HG02763 (cell line): Measurements from ENCODE around the gene DDX56.
A peak's percentile ranks its signal among the peaks of the same experiment; 100 is the strongest.
"Not testable (repeated sequence)": the region's sequence is repeated elsewhere in the genome, so short reads cannot be mapped to it uniquely, and the experiment has no call there.

Experiments used
- ATAC-seq: cut with Tn5 transposase; IDR thresholded peaks from one replicate; pipeline ENCODE4 v1.9.1; 2021; ENCODE audit warnings: mild to moderate bottlenecking, moderate library complexity; ENCODE audit not compliant: unreplicated experiment

The DDX56 gene

GRCh38 chr7:44597181-44597580, 23.5 kb upstream of the DDX56 start:
- not testable (repeated sequence) for ATAC-seq

- no peak for ATAC-seq
These were observed 22.4 kb upstream of the DDX56 start for GRCh38 chr7:44595934-44596635.

- no peak for ATAC-seq
These were observed 17.2 kb upstream of the DDX56 start for GRCh38 chr7:44590910-44591309.

GRCh38 chr7:44587843-44588711, 14.4 kb upstream of the DDX56 start:
- no peak for ATAC-seq

- ATAC-seq = no peak
These were observed 9.6 kb upstream of the DDX56 start for GRCh38 chr7:44583146-44583865.

GRCh38 chr7:44581879-44582603, 8.3 kb upstream of the DDX56 start, which contains the start of gene TMED4:
Gene TMED4 (minus strand): TSS chr7:44582231. CDS start chr7:44582206, 25 bp downstream.
- peak; percentile 95 for ATAC-seq

- ATAC-seq = peak; percentile 28
These were observed 7.5 kb upstream of the DDX56 start for GRCh38 chr7:44580945-44581878.

- no peak for ATAC-seq
These were observed 2.5 kb upstream of the DDX56 start for GRCh38 chr7:44576228-44576627.

GRCh38 chr7:44575054-44575453, 1.3 kb upstream of the DDX56 start:
- ATAC-seq = no peak

GRCh38 chr7:44574287-44574872, 672 bp upstream of the DDX56 start:
- ATAC-seq = no peak

GRCh38 chr7:44572771-44573170, 937 bp downstream of the DDX56 start:
- ATAC-seq = no peak

GRCh38 chr7:44569959-44570358, 3.7 kb downstream of the DDX56 start:
- no peak for ATAC-seq

GRCh38 chr7:44568771-44569560, 4.7 kb downstream of the DDX56 start:
- ATAC-seq = no peak

- ATAC-seq = no peak
These were observed 5.8 kb downstream of the DDX56 start for GRCh38 chr7:44567884-44568283.

- ATAC-seq = no peak
These were observed 7.0 kb downstream of the DDX56 start for GRCh38 chr7:44566680-44567079.

GRCh38 chr7:44565795-44566559, 7.7 kb downstream of the DDX56 start:
- peak; percentile 24 for ATAC-seq

GRCh38 chr7:44565097-44565794, 8.5 kb downstream of the DDX56 start:
- peak; percentile 72 for ATAC-seq
